ENCODE data around the gene LHX6. TPM values are rescaled to one million over a fixed set of nuclear protein-coding genes. Genes with fewer than 3 reads are reported as not detected.

LHX6 gene
- total RNA-seq, 1 experiment from 2014 or later: 0.62 TPM

DNA sequence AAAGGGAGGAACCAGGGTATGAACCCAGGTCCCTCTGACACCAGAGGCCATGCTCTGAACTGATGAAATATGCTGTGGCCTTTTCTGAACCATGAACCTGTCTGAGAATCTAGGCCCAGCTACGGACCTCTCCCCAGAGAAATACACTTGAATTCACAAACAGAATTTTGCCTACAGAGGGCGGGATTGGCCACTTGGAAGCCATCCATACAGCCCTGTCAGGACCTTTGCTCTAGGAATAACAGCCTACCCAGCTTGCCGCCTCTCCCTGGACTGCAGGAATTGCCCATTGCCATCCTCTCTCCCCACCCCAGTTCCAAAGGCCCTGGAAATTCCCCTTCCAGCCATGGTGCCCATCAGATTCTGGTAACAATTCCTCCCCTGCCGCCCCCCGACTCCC is 42.5 kb downstream of the LHX6 start:
- intact Hi-C loops (cut with micrococcal nuclease; ENCODE audit: unreplicated experiment) (no loop called here), in situ Hi-C loops (cut with HindIII; ENCODE audit: low pct_unique_long_range_greater_than_20kb, low sequenced_read_pairs) (no loop called here)
- TF ChIP-seq, protein P1, sequence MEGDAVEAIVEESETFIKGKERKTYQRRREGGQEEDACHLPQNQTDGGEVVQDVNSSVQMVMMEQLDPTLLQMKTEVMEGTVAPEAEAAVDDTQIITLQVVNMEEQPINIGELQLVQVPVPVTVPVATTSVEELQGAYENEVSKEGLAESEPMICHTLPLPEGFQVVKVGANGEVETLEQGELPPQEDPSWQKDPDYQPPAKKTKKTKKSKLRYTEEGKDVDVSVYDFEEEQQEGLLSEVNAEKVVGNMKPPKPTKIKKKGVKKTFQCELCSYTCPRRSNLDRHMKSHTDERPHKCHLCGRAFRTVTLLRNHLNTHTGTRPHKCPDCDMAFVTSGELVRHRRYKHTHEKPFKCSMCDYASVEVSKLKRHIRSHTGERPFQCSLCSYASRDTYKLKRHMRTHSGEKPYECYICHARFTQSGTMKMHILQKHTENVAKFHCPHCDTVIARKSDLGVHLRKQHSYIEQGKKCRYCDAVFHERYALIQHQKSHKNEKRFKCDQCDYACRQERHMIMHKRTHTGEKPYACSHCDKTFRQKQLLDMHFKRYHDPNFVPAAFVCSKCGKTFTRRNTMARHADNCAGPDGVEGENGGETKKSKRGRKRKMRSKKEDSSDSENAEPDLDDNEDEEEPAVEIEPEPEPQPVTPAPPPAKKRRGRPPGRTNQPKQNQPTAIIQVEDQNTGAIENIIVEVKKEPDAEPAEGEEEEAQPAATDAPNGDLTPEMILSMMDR (IDR thresholded peaks at IDR 0.05): no peak; the same call in 1 of the 2 replicates
- TF ChIP-seq REST (IDR thresholded peaks at IDR 0.05; ENCODE audit: insufficient read depth in 1 of 2, low read depth in 2 of 2, low read length in 1 of 2) (no peak), POLR2AphosphoS5 (IDR thresholded peaks at IDR 0.05; ENCODE audit: low read depth, low read length) (no peak), TCF7L2 (IDR thresholded peaks at IDR 0.05; ENCODE audit: low read depth, low read length) (no peak), SIN3A (IDR thresholded peaks at IDR 0.05; ENCODE audit: borderline replicate concordance, insufficient read depth, low read depth, low read length) (no peak)
- H3K4me3 ChIP-seq (ENCODE audit: low read depth in 2 of 2, low read length in 2 of 2): no peak overlapping the region
- CTCF ChIA-PET: no interaction called here
- H3K4me1 ChIP-seq (ENCODE audit: control insufficient read depth, insufficient read depth, low read length): no peaks in the 10 kb centered on the region
- no peak overlapping the region for H3K27ac ChIP-seq (ENCODE audit: low read length)
- no peaks in the 10 kb centered on the region for H3K9me3 ChIP-seq (ENCODE audit: control insufficient read depth, insufficient read depth, low read depth, low read length)
- POLR2A ChIA-PET: no interaction called here
- BruUV-seq (replicated peaks): no TSS peak
- H3K36me3 ChIP-seq (ENCODE audit: control insufficient read depth, insufficient read depth, low read length): no peaks in the 10 kb centered on the region
- ATAC-seq (no peak), DNase-seq (ENCODE audit: low read depth, low spot score) (no peak)
- 0 out of 2 replicates have a peak, but pooled peaks cover 3% of the 10 kb centered on the region for H3K27me3 ChIP-seq (ENCODE audit: control insufficient read depth, insufficient read depth, low read length)

GRCh38 chr9:122184551-122184950 is 44.2 kb downstream of the LHX6 start:
- DNase-seq (ENCODE audit: low read depth, low spot score) (no peak), ATAC-seq (no peak)
- ChIA-PET POLR2A (no interaction called here), CTCF (no interaction called here)
- Histone ChIP-seq H3K27ac (ENCODE audit: low read length) (no peak overlapping the region), H3K4me1 (ENCODE audit: control insufficient read depth, insufficient read depth, low read length) (no peaks in the 10 kb centered on the region; the same call in 1 of the 2 replicates), H3K27me3 (ENCODE audit: control insufficient read depth, insufficient read depth, low read length) (0 out of 2 replicates have a peak, but pooled peaks cover 3% of the 10 kb centered on the region), H3K36me3 (ENCODE audit: control insufficient read depth, insufficient read depth, low read length) (no peaks in the 10 kb centered on the region), H3K9me3 (ENCODE audit: control insufficient read depth, insufficient read depth, low read depth, low read length) (no peaks in the 10 kb centered on the region), H3K4me3 (ENCODE audit: low read depth in 2 of 2, low read length in 2 of 2) (no peak overlapping the region)
- TF ChIP-seq, protein P1 (IDR thresholded peaks at IDR 0.05): no peak
- in situ Hi-C loops (cut with HindIII; ENCODE audit: low pct_unique_long_range_greater_than_20kb, low sequenced_read_pairs) (no loop called here), intact Hi-C loops (cut with micrococcal nuclease; ENCODE audit: unreplicated experiment) (no loop called here)
- no TSS peak for BruUV-seq (replicated peaks)

Measured in Panc1 (cell line).